GM13977 (cell line): ENCODE data around the gene HEY2.

Experiments used
- DNase-seq: peaks from one replicate; pipeline ENCODE4 v3.0.0; 2012; ENCODE audit warnings: low spot score
- CTCF ChIP-seq: IDR thresholded peaks from 2 replicates; pipeline ENCODE4 v1.5.1; 2012; ENCODE audit warnings: mild to moderate bottlenecking, control low read depth; ENCODE audit not compliant: insufficient read depth; ENCODE audit errors: extremely low read depth, missing control alignments
- in situ Hi-C: fragments of 300-500 bp; cut with MboI; formaldehyde crosslinking; loops from one replicate; pipeline ENCODE4 v1.12.0; 2022; ENCODE audit warnings: low sequenced_read_pairs, low pct_unique_long_range_greater_than_20kb, mixed read lengths, inconsistent platforms; ENCODE audit not compliant: unreplicated experiment

HEY2 gene

GRCh38 chr6:125729983-125730382, 19.4 kb upstream of the HEY2 start:
- DNase-seq, result no peak
- TF ChIP-seq CTCF, result no peak
- in situ Hi-C loops, result no loop called here

GRCh38 chr6:125732398-125732797, 17.0 kb upstream of the HEY2 start:
- no peak for DNase-seq
- in situ Hi-C loops, result no loop called here
- TF ChIP-seq CTCF, result no peak

GRCh38 chr6:125733516-125734300, 15.7 kb upstream of the HEY2 start:
- in situ Hi-C loops, result no loop called here
- DNase-seq, result no peak
- TF ChIP-seq CTCF, result no peak

GRCh38 chr6:125738276-125738675, 11.2 kb upstream of the HEY2 start:
- in situ Hi-C loops, result no loop called here
- TF ChIP-seq CTCF, result no peak
- no peak for DNase-seq

- no peak for DNase-seq
- TF ChIP-seq CTCF, result no peak
- in situ Hi-C loops, result no loop called here
Measured at GRCh38 chr6:125739364-125739763, 10.1 kb upstream of the HEY2 start.

- in situ Hi-C loops, result no loop called here
- no peak for TF ChIP-seq CTCF
- DNase-seq, result no peak
Measured at GRCh38 chr6:125741336-125741735, 8.1 kb upstream of the HEY2 start.
